HL-60/S4 treated with retinoic acid at 250 ng/mL for 4 days and 3 days (cell line): ENCODE results near the gene AKR7A2.
"Not testable (repeated sequence)": the region's sequence is repeated elsewhere in the genome, so short reads cannot be mapped to it uniquely, and the experiment has no call there.

Source experiments
- in situ Hi-C: fragments of 300-500 bp; cut with MboI; formaldehyde crosslinking; loops from 2 replicates; pipeline ENCODE4 v1.7.0; 2022; ENCODE audit warnings: low sequenced_read_pairs

AKR7A2 gene

DNA sequence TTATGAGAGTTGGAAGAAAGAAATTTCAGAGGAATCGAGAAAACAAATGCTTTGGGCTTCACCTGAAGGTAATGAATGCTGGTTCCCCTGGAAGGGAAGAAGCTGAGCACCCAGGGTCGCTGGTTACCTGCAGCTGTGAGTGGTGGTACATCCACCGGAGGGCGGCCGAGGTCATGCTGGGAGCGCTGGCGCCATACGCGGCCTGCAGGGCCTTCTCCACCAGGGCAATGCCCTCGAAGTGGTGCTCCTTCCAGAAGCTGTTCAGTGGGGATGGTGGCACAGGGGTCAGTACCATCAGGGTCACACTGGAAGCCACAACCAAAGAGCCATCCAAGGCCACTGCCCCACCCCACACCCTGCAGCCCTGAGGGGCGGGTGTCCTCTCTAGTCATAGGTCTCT lies 43.5 kb downstream of the AKR7A2 start:
- in situ Hi-C loops: no loop called here

DNA sequence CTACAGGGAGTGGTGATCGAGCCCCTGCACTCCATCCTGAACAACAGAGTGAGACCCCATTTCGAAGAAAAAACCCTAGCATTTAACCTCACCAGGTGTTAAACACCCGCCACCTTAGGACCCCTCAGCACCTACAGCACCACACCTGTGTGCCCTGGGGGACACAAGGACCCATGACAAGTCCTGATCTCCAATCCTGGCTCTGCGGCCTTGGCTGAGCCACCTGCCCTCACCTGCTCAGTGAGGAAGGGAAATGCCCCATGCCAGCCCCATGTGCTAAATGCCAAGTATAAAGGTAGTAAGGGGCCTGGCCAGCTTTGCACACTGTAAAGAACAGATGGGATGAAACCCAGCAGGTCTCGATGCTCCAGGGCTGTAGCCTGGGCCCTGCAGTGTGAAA lies 49.2 kb downstream of the AKR7A2 start:
- in situ Hi-C loops: no loop called here

GRCh38 chr1:19262047-19262446 lies 49.9 kb downstream of the AKR7A2 start:
- in situ Hi-C loops: no loop called here

DNA sequence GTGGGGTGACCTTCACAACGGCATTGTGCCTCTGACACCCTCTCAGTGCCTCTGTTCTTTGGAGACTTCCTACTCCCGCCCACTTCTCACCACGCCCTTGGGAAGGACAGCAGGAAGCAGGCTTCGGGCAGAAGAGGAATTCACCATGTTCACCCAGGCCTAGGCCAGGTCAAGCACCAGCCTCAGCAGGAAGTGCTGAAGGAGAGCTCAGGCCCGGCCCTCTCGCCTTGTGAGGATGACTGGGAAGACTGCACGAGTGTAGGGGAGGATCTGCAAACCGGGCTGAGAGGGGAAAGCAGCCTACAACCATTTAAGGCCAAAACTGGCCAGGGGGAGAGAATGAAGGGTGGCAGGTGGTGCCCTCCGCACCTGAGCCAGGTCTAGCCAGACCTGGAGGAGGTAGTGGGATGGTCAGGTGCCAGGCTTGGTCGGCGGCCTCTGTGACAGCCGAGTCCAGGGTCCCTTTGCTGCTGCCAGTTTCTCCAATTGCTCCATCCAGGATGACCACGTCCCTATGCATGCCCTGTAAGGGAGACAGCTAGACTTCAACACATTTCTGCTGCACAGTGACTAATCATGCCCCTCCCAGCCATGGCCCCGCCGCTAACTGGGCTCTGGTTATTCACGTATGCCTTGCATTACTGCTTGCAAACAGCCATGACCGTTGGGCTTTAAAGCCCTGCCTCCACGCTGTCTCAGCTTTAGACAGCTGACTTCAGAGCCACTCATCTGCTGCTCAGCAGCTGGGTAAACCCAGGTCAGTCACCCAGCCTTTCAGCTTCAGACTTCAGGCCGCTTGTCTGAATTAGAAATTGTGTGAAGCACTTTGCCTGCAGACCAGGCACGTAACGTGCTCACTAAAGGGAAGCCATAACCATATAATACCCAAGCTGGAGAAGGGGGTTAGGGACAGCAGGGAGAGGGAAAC lies 51.5 kb downstream of the AKR7A2 start:
- in situ Hi-C loops: no loop called here

GRCh38 chr1:19258353-19258752 lies 53.6 kb downstream of the AKR7A2 start:
- in situ Hi-C loops: no loop called here

DNA sequence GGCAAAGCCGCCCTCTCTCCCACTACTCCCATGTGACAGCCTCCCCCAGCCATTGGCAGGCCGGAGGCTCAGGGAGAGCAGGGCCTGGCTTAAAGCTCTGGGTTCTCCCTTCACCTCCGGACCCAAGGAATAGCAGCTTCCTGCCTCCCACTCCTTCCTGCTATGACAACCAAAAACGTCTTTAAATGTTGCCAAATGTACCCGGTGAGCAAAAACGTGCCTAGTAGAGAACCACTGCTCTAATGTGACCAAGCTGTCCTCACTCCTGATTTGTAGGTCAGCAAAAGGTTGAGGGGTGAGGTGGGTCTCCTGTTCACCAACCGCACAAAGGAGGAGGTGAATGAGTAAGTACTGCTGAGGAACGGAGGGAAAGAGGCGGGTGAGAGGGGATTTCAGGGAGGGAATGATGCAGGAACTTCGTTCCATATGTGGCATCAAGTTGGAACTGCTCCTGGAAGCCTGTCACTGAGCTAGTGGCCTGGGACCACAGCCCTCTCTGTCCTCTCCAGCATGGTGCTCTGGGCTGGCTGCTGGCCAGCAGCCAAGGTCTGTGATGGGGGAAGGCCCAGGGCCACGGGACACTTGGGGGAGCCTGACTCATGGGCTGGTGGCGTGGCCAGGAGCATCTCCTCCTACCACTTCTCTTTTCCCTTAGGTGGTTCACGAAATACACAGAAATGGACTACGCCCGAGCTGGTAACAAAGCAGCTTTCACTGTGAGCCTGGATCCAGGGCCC lies 54.6 kb downstream of the AKR7A2 start:
- in situ Hi-C loops: no loop called here

- in situ Hi-C loops: not testable (repeated sequence)
These were observed 55.6 kb downstream of the AKR7A2 start for GRCh38 chr1:19256301-19256700.

- in situ Hi-C loops: no loop called here
These were observed 56.7 kb downstream of the AKR7A2 start for GRCh38 chr1:19255288-19255687.

GRCh38 chr1:19254416-19254815 lies 57.5 kb downstream of the AKR7A2 start:
- in situ Hi-C loops: no loop called here
